ENCODE data around the gene IGF2BP2.
"Not testable (repeated sequence)": the region's sequence is repeated elsewhere in the genome, so short reads cannot be mapped to it uniquely, and the experiment has no call there.

Gene IGF2BP2

GRCh38 chr3:185797993-185798830, 26.6 kb downstream of the IGF2BP2 start:
- DNase-seq, result no peak

GRCh38 chr3:185797108-185797881, 27.5 kb downstream of the IGF2BP2 start:
- DNase-seq, result no peak

- peak; percentile 77 for DNase-seq
Measured at GRCh38 chr3:185796431-185797107, 28.3 kb downstream of the IGF2BP2 start.

- DNase-seq, result no peak
Measured at GRCh38 chr3:185793381-185793780, 31.5 kb downstream of the IGF2BP2 start.

GRCh38 chr3:185792955-185793354, 31.9 kb downstream of the IGF2BP2 start:
- DNase-seq, result no peak

GRCh38 chr3:185789891-185790830, 34.7 kb downstream of the IGF2BP2 start:
- DNase-seq, result no peak

GRCh38 chr3:185789134-185789533, 35.7 kb downstream of the IGF2BP2 start:
- no peak for DNase-seq

GRCh38 chr3:185788292-185788691, 36.5 kb downstream of the IGF2BP2 start:
- no peak for DNase-seq

- no peak for DNase-seq
Measured at GRCh38 chr3:185786956-185787877, 37.6 kb downstream of the IGF2BP2 start.

GRCh38 chr3:185786258-185786657, 38.6 kb downstream of the IGF2BP2 start:
- DNase-seq, result not testable (repeated sequence)

GRCh38 chr3:185784317-185784716, 40.5 kb downstream of the IGF2BP2 start:
- no peak for DNase-seq

- peak; percentile 89 for DNase-seq
Measured at GRCh38 chr3:185781759-185782158, 43.1 kb downstream of the IGF2BP2 start.

GRCh38 chr3:185779461-185779860, 45.4 kb downstream of the IGF2BP2 start:
- no peak for DNase-seq

- no peak for DNase-seq
Measured at GRCh38 chr3:185778821-185779220, 46.0 kb downstream of the IGF2BP2 start.

- DNase-seq, result no peak
Measured at GRCh38 chr3:185778094-185778493, 46.7 kb downstream of the IGF2BP2 start.

- no peak for DNase-seq
Measured at GRCh38 chr3:185770109-185770508, 54.7 kb downstream of the IGF2BP2 start.

- peak; percentile 59 for DNase-seq
Measured at GRCh38 chr3:185768578-185768982, 56.3 kb downstream of the IGF2BP2 start.

GRCh38 chr3:185767002-185767688, 57.7 kb downstream of the IGF2BP2 start:
- no peak for DNase-seq

- DNase-seq, result no peak
Measured at GRCh38 chr3:185766329-185767001, 58.4 kb downstream of the IGF2BP2 start.

GRCh38 chr3:185764980-185765370, 59.9 kb downstream of the IGF2BP2 start:
- no peak for DNase-seq

Data from fibroblast of skin of right biceps (primary cell).